HepG2 (cell line): ENCODE measurements around the gene CCNL1. TPM values are rescaled to one million over a fixed set of nuclear protein-coding genes. Genes with fewer than 3 reads are reported as not detected.

Source experiments
- AGO2 ChIP-seq: fragments of 200-400 bp; formaldehyde crosslinking; optimal IDR thresholded peaks from 2 replicates; pipeline ENCODE3; 2017; ENCODE audit warnings: mild to moderate bottlenecking, low read depth, low read length, moderate library complexity
- ISX ChIP-seq: sonication (generic); formaldehyde crosslinking; conservative IDR thresholded peaks from 2 replicates; pipeline ENCODE4 v1.5.0; 2020; ENCODE audit warnings: missing genetic modification reagents
- KLF12 ChIP-seq: sonication (generic); formaldehyde crosslinking; IDR thresholded peaks from 2 replicates; pipeline ENCODE4 v1.4.0; 2020; ENCODE audit warnings: missing genetic modification reagents, borderline replicate concordance
- TOPORS ChIP-seq: sonication (generic); formaldehyde crosslinking; IDR thresholded peaks from 2 replicates; pipeline ENCODE4 v1.8.0; 2023; ENCODE audit warnings: mild to moderate bottlenecking, missing genetic modification reagents
- YEATS4 ChIP-seq: sonication (generic); formaldehyde crosslinking; IDR thresholded peaks from 2 replicates; pipeline ENCODE4 v1.4.0; 2020; ENCODE audit warnings: missing genetic modification reagents, borderline replicate concordance
- ZNF232 ChIP-seq: sonication (generic); formaldehyde crosslinking; IDR thresholded peaks from 2 replicates; pipeline ENCODE4 v1.4.0; 2020; ENCODE audit warnings: missing genetic modification reagents, borderline replicate concordance
- polyA plus RNA-seq, 8 experiments: library from polyadenylated mRNA; depleted of rRNA in 3 of 8; stranded (reverse) in 7 of 8; unstranded in 1 of 8; fragments of >200 nt; fragmentation: Illumina TruSeq in 4 of 8; extraction: Trizol in 4 of 8; gene quantifications; 2 replicates each; pipeline versions ENCODE4 v1.2.1 to v1.2.3, GENCODE V29; 2011 to 2016; ENCODE audit warnings: low read depth in 4 of 8, missing spikeins in 1 of 8, mixed read lengths in 1 of 8; ENCODE audit not compliant: insufficient read depth in 1 of 8
- total RNA-seq, 5 experiments: library from RNA; depleted of rRNA; stranded (reverse); fragments of >200 nt; fragmentation: Illumina TruSeq; extraction: Trizol; gene quantifications; 2 replicates each; pipeline ENCODE4 v1.2.3, GENCODE V29; 2016; ENCODE audit warnings: low read depth in 1 of 5
- TF ChIP-seq, protein P1 (sequence below): sonication (generic); formaldehyde crosslinking; IDR thresholded peaks from 2 replicates; pipeline ENCODE4; 2020; ENCODE audit warnings: missing genetic modification reagents, mild to moderate bottlenecking, borderline replicate concordance
- TF ChIP-seq, protein P2 (sequence below): IDR thresholded peaks from 2 replicates; pipeline ENCODE4 v1.6.1; 2016; ENCODE audit warnings: mild to moderate bottlenecking
- TF ChIP-seq, protein P3 (sequence below), 2 experiments: IDR thresholded peaks; 2 replicates each; pipeline ENCODE4 v1.6.1; 2011 to 2012; ENCODE audit warnings: low read length in 2 of 2, borderline replicate concordance in 1 of 2, low read depth in 1 of 2, mild to moderate bottlenecking in 1 of 2, moderate library complexity in 1 of 2
- TF ChIP-seq, protein P4 (sequence below): sonication (generic); formaldehyde crosslinking; IDR thresholded peaks from 2 replicates; pipeline ENCODE4 v1.5.0; 2020; ENCODE audit warnings: mild to moderate bottlenecking, missing genetic modification reagents, borderline replicate concordance
- TF ChIP-seq, protein P5 (sequence below), 2 experiments: sonication (generic) in 1 of 2; formaldehyde crosslinking in 1 of 2; IDR thresholded peaks; 2 replicates each; pipeline versions ENCODE4 v1.4.0 to v1.6.1; 2016 to 2020; ENCODE audit warnings: borderline replicate concordance in 1 of 2, low read depth in 1 of 2, mild to moderate bottlenecking in 1 of 2, missing genetic modification reagents in 1 of 2

The CCNL1 gene
- total and polyA plus RNA-seq, 2 of the 13 experiments (the other 11 are each of a cell fraction or from before 2014, with no cell fraction given) = 151 to 303 TPM

DNA sequence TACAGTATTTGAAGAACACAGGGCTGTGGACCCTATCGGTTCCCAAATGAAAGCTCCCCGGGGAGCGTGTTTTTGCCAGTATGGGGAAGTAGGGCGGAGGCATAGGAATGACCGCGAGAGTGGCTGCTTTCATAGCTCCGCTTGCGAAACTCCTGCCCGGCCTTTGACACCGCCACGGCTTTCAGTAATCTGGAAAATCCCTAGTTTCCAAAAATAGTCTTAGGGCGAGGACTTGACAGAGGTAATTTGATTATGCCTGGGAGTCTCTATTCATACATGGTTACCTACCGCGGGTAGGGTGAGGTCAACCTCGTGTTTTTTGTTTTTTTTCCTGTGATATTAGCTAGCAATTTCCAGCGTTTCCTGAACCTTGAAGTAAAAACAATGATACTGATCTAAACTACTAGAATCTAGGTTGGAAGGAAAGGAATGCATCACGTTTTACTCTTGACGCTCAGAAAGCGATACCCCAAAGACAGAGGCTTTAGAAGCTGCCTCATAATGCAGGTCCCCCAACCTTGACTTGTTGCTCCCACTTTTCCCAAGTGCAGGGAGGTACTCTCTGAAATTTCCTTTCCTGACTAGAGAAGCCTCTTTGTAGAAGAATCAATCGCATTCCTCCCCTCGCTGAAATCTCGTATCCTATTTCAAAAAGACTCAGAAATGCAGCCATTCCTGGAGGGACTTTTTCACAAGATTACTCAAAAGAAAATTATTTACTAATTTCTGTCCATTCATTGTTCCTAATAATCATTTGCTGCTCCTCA lies 894 bp upstream of the CCNL1 start (continued):
- TF ChIP-seq, protein P1, sequence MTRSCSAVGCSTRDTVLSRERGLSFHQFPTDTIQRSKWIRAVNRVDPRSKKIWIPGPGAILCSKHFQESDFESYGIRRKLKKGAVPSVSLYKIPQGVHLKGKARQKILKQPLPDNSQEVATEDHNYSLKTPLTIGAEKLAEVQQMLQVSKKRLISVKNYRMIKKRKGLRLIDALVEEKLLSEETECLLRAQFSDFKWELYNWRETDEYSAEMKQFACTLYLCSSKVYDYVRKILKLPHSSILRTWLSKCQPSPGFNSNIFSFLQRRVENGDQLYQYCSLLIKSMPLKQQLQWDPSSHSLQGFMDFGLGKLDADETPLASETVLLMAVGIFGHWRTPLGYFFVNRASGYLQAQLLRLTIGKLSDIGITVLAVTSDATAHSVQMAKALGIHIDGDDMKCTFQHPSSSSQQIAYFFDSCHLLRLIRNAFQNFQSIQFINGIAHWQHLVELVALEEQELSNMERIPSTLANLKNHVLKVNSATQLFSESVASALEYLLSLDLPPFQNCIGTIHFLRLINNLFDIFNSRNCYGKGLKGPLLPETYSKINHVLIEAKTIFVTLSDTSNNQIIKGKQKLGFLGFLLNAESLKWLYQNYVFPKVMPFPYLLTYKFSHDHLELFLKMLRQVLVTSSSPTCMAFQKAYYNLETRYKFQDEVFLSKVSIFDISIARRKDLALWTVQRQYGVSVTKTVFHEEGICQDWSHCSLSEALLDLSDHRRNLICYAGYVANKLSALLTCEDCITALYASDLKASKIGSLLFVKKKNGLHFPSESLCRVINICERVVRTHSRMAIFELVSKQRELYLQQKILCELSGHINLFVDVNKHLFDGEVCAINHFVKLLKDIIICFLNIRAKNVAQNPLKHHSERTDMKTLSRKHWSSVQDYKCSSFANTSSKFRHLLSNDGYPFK (CRISPR knock-in tag) = 0 out of 2 replicates have a peak, but pooled peaks have one; percentile 30
- TF ChIP-seq, protein P2, sequence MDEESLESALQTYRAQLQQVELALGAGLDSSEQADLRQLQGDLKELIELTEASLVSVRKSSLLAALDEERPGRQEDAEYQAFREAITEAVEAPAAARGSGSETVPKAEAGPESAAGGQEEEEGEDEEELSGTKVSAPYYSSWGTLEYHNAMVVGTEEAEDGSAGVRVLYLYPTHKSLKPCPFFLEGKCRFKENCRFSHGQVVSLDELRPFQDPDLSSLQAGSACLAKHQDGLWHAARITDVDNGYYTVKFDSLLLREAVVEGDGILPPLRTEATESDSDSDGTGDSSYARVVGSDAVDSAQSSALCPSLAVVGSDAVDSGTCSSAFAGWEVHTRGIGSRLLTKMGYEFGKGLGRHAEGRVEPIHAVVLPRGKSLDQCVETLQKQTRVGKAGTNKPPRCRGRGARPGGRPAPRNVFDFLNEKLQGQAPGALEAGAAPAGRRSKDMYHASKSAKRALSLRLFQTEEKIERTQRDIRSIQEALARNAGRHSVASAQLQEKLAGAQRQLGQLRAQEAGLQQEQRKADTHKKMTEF (CRISPR knock-in tag) = peak; percentile 3; the same call in 1 of the 2 replicates
- TF ChIP-seq ISX (CRISPR knock-in tag) (peak; percentile 52; the same call in 1 of the 2 replicates), KLF12 (CRISPR knock-in tag) (peak; percentile 73; the same call in 1 of the 2 replicates), AGO2 (no peak), YEATS4 (CRISPR knock-in tag) (no peak), ZNF232 (CRISPR knock-in tag) (0 out of 2 replicates have a peak, but pooled peaks have one; percentile 17), TOPORS (CRISPR knock-in tag) (no peak)
- TF ChIP-seq, protein P3, sequence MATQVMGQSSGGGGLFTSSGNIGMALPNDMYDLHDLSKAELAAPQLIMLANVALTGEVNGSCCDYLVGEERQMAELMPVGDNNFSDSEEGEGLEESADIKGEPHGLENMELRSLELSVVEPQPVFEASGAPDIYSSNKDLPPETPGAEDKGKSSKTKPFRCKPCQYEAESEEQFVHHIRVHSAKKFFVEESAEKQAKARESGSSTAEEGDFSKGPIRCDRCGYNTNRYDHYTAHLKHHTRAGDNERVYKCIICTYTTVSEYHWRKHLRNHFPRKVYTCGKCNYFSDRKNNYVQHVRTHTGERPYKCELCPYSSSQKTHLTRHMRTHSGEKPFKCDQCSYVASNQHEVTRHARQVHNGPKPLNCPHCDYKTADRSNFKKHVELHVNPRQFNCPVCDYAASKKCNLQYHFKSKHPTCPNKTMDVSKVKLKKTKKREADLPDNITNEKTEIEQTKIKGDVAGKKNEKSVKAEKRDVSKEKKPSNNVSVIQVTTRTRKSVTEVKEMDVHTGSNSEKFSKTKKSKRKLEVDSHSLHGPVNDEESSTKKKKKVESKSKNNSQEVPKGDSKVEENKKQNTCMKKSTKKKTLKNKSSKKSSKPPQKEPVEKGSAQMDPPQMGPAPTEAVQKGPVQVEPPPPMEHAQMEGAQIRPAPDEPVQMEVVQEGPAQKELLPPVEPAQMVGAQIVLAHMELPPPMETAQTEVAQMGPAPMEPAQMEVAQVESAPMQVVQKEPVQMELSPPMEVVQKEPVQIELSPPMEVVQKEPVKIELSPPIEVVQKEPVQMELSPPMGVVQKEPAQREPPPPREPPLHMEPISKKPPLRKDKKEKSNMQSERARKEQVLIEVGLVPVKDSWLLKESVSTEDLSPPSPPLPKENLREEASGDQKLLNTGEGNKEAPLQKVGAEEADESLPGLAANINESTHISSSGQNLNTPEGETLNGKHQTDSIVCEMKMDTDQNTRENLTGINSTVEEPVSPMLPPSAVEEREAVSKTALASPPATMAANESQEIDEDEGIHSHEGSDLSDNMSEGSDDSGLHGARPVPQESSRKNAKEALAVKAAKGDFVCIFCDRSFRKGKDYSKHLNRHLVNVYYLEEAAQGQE (IDR thresholded peaks at IDR 0.05; ENCODE audit: borderline replicate concordance in 1 of 2, low read depth in 1 of 2, low read length in 2 of 2) = peak in 1 of 2 experiments; percentile 57; a peak in 1 of 4 replicates
- TF ChIP-seq, protein P4, sequence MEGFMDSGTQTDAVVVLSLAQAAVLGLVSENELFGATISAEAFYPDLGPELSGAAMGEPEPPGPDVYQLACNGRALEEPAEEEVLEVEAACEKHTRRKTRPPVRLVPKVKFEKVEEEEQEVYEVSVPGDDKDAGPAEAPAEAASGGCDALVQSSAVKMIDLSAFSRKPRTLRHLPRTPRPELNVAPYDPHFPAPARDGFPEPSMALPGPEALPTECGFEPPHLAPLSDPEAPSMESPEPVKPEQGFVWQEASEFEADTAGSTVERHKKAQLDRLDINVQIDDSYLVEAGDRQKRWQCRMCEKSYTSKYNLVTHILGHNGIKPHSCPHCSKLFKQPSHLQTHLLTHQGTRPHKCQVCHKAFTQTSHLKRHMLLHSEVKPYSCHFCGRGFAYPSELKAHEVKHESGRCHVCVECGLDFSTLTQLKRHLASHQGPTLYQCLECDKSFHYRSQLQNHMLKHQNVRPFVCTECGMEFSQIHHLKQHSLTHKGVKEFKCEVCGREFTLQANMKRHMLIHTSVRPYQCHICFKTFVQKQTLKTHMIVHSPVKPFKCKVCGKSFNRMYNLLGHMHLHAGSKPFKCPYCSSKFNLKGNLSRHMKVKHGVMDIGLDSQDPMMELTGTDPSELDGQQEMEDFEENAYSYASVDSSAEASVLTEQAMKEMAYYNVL (CRISPR knock-in tag) = peak; percentile 46; the same call in 1 of the 2 replicates
- TF ChIP-seq, protein P5, sequence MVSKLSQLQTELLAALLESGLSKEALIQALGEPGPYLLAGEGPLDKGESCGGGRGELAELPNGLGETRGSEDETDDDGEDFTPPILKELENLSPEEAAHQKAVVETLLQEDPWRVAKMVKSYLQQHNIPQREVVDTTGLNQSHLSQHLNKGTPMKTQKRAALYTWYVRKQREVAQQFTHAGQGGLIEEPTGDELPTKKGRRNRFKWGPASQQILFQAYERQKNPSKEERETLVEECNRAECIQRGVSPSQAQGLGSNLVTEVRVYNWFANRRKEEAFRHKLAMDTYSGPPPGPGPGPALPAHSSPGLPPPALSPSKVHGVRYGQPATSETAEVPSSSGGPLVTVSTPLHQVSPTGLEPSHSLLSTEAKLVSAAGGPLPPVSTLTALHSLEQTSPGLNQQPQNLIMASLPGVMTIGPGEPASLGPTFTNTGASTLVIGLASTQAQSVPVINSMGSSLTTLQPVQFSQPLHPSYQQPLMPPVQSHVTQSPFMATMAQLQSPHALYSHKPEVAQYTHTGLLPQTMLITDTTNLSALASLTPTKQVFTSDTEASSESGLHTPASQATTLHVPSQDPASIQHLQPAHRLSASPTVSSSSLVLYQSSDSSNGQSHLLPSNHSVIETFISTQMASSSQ (IDR thresholded peaks at IDR 0.05; ENCODE audit: low read depth) = no peak; the same call in 1 of the 2 replicates
- TF ChIP-seq, protein P5 (CRISPR knock-in tag; IDR thresholded peaks at IDR 0.05; ENCODE audit: borderline replicate concordance) = no peak
